GM06990 (cell line): ENCODE measurements around the gene BTD.

Experiments used
- DNase-seq: peaks from one replicate; pipeline ENCODE4 v3.0.0-alpha.2; 2011; ENCODE audit not compliant: insufficient read length; ENCODE audit errors: extremely low read depth
- H3K27me3 ChIP-seq: replicated peaks from 2 replicates; pipeline ENCODE4 v1.6.0; 2011; ENCODE audit warnings: low read length; ENCODE audit not compliant: control insufficient read depth, insufficient read depth
- H3K36me3 ChIP-seq: 2 replicates; pipeline ENCODE4 v1.5.1; 2011; ENCODE audit warnings: low read length; ENCODE audit not compliant: control insufficient read depth, insufficient read depth
- H3K4me3 ChIP-seq: replicated peaks from 2 replicates; pipeline ENCODE4 v1.5.1; 2011; ENCODE audit warnings: low read depth, mild to moderate bottlenecking, control low read depth, low read length
- TF ChIP-seq, protein P1 (sequence below): IDR thresholded peaks from 2 replicates; pipeline ENCODE4 v1.5.1; 2011; ENCODE audit warnings: low read length, control low read depth, mild to moderate bottlenecking, inconsistent platforms; ENCODE audit not compliant: insufficient read depth, poor library complexity, severe bottlenecking

BTD gene

DNA sequence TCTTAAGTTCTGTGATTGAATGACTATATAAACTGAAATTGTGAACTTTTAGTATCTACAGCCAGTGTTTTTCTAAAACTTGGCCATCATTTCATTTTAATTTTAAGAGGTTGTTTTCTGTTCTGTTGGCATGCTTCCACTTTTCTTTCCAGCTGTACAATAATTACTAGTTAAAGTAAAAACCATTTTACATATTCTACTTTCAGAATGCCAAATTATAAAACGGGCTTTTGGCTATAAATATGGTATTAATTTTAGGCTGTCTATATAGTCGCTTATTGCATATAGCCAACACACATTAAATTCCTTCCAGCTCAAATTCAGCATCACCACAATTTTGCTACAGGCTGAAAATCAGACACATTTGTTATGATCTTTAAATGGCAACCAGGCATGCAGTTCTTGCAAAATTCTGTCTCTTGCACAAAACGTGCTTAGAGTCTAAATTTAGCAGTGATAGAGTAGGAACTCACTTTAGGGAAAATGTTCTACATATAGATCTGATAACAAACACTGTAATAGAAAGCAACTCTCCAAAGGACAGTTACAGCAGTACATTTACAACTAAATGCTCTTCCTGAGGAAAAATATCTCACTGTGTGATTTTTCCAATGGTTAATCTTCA lies 81.1 kb downstream of the BTD start:
- Histone ChIP-seq H3K27me3 (no peaks in the 10 kb centered on the region), H3K36me3 (peaks cover 4% of the 10 kb centered on the region), H3K4me3 (no peak overlapping the region)
- TF ChIP-seq, protein P1, sequence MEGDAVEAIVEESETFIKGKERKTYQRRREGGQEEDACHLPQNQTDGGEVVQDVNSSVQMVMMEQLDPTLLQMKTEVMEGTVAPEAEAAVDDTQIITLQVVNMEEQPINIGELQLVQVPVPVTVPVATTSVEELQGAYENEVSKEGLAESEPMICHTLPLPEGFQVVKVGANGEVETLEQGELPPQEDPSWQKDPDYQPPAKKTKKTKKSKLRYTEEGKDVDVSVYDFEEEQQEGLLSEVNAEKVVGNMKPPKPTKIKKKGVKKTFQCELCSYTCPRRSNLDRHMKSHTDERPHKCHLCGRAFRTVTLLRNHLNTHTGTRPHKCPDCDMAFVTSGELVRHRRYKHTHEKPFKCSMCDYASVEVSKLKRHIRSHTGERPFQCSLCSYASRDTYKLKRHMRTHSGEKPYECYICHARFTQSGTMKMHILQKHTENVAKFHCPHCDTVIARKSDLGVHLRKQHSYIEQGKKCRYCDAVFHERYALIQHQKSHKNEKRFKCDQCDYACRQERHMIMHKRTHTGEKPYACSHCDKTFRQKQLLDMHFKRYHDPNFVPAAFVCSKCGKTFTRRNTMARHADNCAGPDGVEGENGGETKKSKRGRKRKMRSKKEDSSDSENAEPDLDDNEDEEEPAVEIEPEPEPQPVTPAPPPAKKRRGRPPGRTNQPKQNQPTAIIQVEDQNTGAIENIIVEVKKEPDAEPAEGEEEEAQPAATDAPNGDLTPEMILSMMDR: no peak
- no peak for DNase-seq

DNA sequence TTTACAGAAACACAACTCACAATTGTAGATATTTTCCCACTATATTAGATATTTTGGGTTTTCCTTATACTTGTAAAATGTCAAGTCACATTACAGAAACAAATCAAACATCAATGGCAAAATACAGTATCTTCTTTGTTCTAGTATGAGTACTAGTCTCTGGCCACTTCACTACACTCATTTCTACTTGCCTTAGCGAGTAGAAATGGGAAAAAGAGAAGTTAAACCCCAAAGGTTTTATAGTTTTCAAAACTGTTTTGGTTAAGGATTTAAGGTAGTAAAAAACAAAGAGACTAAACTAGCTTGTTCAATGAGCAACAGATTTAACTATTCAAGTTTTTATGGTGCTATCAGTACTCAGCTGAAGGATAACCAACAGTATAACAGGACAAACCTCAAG lies 81.7 kb downstream of the BTD start:
- peaks cover 4% of the 10 kb centered on the region for H3K36me3 ChIP-seq
- TF ChIP-seq, protein P1: no peak
- no peaks in the 10 kb centered on the region for H3K27me3 ChIP-seq
- DNase-seq: no peak
- H3K4me3 ChIP-seq: no peak overlapping the region

DNA sequence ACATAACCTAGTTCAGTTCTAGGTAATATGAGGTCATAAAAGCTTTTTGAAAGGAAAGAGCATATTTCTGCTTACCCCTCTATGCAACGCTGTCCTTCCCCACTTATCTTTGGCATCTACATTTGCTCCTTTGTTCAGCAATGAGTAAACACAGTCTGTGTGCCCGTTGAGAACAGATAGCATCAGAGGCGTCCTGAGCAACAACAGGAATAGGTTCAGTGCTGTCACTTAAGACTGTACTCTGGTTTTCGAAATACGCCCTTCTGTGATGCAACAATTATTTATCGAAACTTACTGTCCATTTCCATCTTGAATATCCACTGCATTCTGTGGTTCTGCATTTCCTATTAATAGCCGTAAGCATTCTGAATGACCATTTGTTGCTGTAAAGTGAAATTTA lies 84.4 kb downstream of the BTD start:
- no peak for DNase-seq
- H3K36me3 ChIP-seq: peaks cover 4% of the 10 kb centered on the region
- TF ChIP-seq, protein P1: no peak
- H3K4me3 ChIP-seq: no peak overlapping the region
- no peaks in the 10 kb centered on the region for H3K27me3 ChIP-seq

DNA sequence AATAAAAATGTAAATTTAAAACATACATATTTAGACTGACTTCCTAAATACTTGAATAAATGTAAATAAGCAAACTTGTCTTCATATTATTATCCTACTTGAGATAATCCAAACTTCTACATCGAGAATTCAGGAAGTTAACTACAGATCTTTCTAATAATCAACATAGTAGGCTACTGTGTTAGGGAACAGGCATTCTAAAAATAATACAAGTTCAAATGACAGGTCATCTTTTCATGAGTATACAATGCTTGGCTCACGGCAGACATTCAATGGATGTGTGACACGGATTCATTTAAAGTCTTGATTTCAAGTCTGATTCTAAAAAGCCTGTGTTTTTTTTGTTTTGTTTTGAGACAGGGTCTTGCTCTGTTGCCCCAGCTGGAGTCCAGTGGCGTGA lies 88.7 kb downstream of the BTD start:
- H3K36me3 ChIP-seq: peaks cover 6% of the 10 kb centered on the region
- TF ChIP-seq, protein P1: no peak
- DNase-seq: no peak
- H3K27me3 ChIP-seq: no peaks in the 10 kb centered on the region
- no peak overlapping the region for H3K4me3 ChIP-seq

DNA sequence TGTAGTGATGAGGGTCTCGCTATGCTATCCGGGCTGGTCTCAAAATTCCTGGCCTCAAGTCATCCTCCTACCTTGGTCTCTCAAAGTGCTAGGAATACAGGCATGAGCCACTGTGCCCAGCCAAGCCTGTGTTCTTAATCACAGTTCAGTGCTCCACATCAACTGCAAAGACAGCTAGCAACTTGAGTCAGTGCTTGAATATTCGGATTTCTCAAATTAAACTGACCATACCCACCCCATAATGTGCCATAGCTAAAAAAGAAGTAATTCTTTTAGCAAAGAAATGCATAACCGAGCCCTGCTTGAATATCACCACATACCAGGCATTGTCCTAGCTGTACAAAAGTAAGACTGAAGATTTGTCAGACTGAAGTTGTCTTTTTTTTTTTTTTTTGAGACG lies 89.2 kb downstream of the BTD start:
- peaks cover 6% of the 10 kb centered on the region for H3K36me3 ChIP-seq
- no peak overlapping the region for H3K4me3 ChIP-seq
- no peak for DNase-seq
- no peaks in the 10 kb centered on the region for H3K27me3 ChIP-seq
- TF ChIP-seq, protein P1: no peak

DNA sequence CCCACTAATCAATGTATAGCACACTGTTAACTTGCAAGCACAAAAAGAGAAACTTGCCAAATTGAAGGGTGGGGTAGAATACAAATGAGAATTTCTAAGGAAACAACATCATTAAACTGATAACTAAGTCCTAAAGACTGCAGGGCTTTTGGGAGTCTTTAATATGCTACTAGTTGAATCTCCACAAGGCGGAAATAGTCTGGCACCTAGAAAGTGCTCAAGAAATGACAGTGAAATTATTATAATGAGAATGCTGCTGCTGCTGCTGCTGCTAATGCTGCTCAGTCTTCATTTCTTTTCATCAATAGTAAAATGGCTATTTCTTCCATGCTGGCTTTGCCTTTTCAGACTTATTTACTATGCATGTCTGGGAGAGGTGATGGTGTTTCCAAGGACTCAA lies 91.8 kb downstream of the BTD start:
- H3K36me3 ChIP-seq: peaks cover 6% of the 10 kb centered on the region
- TF ChIP-seq, protein P1: no peak

More for the DNA sequence above, 91.8 kb downstream of the BTD start:
- Histone ChIP-seq H3K27me3 (no peaks in the 10 kb centered on the region), H3K4me3 (no peak overlapping the region)
- DNase-seq: no peak
